Muscle of leg (tissue), 16 donors: Measurements from ENCODE around the gene DAO. TPM values are rescaled to one million over a fixed set of nuclear protein-coding genes. Genes with fewer than 3 reads are reported as not detected.

Experiments
- DNase-seq: peaks from one replicate; pipeline ENCODE4 v3.0.0; 2013
- H3K27ac ChIP-seq: one replicate; pipeline ENCODE4 v1.5.1; 2013; ENCODE audit warnings: mild to moderate bottlenecking, low read length, control low read depth
- H3K27me3 ChIP-seq: one replicate; pipeline ENCODE4 v1.6.1; 2013; ENCODE audit warnings: low read length; ENCODE audit not compliant: control insufficient read depth, insufficient read depth
- H3K36me3 ChIP-seq: one replicate; pipeline ENCODE4 v1.6.1; 2013; ENCODE audit warnings: low read length; ENCODE audit not compliant: control insufficient read depth, insufficient read depth
- H3K4me1 ChIP-seq: one replicate; pipeline ENCODE4 v1.6.1; 2013; ENCODE audit warnings: low read length; ENCODE audit not compliant: control insufficient read depth, insufficient read depth
- H3K4me3 ChIP-seq: one replicate; pipeline ENCODE4 v1.5.1; 2013; ENCODE audit warnings: low read length, control low read depth
- H3K9me3 ChIP-seq: replicated peaks from 2 replicates; pipeline ENCODE4 v1.6.1; 2013; ENCODE audit warnings: low read depth, low read length; ENCODE audit not compliant: control insufficient read depth
- WGBS: methylation state at CpG from one replicate; pipeline ENCODE4 v1.1.5; 2013; ENCODE audit warnings: missing lambda C conversion rate; ENCODE audit not compliant: insufficient coverage; 5-methylcytosine and 5-hydroxymethylcytosine counted together
- long read RNA-seq, 11 donors: transcript quantifications; one replicate each; lab custom pipeline, GENCODE V29; 2026
- polyA plus RNA-seq, 8 donors: library from polyadenylated mRNA; unstranded; fragments of 120-200 nt; gene quantifications; one replicate each; pipeline versions ENCODE4 v1.2.1 to v1.2.3, GENCODE V29; 2013; ENCODE audit warnings: inconsistent platforms in 1 of 8, low replicate concordance in 1 of 8; ENCODE audit not compliant: insufficient read length in 8 of 8, insufficient read depth in 1 of 8
- total RNA-seq: library from RNA; stranded (reverse); fragments of 120-200 nt; gene quantifications from one replicate; pipeline ENCODE4 v1.2.4, GENCODE V29; 2013

DAO gene
- total RNA-seq = 0.09 TPM
- under 1 TPM in 6 of 8 donors, not detected in 2; 0.12 to 0.52 (median 0.19) TPM for polyA plus RNA-seq
- long read RNA-seq, donor 1 = 0 reads
- long read RNA-seq, donor 2 = 0 reads
- long read RNA-seq, donor 3 = 0 reads
- long read RNA-seq, donor 4 = 0 reads
- long read RNA-seq, donor 5 = 0 reads
- long read RNA-seq, donor 6 = 0 reads
- long read RNA-seq, donor 7 = 0 reads
- long read RNA-seq, donor 8 = 0 reads
- long read RNA-seq, donor 9 = 0 reads
- long read RNA-seq, donor 10 = 0 reads
- long read RNA-seq, donor 11 = 0 reads

DNA sequence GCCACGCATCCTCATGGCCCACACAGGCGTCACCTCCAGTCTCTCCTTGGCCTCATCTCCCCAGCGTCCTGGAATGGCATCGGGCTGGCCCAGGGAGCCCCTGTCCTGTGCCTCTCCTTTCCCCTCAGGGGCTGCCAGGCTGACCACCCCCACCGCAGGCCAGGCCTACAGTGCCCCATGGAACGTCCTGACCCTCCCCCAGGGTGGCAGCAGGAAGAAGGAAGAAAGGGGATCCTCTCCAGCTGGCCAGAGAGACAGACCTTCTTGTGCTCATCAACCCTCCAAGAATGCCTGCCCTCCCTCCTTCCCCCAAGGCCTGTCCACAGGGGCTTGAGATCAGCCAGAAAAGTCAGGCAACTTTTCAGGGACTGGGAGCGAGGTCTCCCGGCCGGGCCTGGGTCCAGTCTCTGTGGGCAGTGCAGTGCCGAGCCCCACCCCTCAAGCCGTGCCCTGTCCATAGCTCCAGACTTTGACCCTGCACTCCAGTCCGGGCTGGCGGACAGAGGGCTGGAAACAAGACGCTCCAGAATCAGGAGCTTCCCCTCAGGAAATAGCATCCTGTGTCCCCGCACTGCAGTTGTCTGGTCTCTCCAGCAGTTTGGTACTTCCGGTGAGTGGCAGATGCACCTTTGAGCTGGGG is at the start of gene DAO:
TSS of gene DAO (plus strand) at position 478 of the 640 bp plus-strand sequence. CDS start 4,915 bp downstream, outside the sequence.
- Histone ChIP-seq H3K4me1 (peaks cover 2% of the 10 kb centered on the region), H3K4me3 (no peak within 1 kb of the TSS), H3K9me3 (no peaks in the 10 kb centered on the region), H3K27me3 (peaks cover 3% of the 10 kb centered on the region), H3K27ac (no peak within 1 kb of the TSS), H3K36me3 (no peaks in the 10 kb centered on the region)
- DNase-seq = no peak
- 59% methylated on average over 11 of the region's 16 CpGs for WGBS

DNA sequence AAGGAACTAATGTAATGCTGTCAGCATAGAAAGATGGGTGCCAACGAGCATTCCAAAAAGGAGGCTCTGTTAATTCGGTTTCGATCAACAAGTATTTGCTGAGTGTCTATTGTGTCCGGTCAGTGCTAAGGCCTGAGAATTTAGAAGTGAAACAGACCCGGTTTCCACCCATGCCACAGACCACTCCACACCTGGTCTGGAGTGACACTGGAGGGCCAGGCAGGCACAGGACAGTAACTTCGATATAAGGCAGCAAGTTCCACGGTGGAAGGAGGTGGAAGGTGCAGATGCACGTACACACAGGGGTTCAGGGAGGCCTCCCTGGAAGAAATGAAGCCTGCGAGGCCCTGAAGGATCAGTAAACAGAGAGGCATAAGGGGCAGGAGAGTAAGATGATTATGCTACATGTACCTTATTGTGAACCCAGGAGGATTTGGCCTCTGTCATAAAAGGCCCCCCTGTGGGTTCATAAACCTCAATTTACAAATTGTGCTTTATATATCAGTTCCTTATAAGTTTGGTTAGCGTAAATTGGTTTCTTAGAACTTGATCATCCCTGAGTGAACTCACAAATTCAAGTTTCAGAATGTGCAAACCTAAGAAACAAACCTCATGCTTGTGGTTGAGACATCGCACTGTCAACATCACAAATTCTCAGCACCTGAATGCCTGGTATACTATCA is 48.4 kb upstream of the DAO start:
- no peak for DNase-seq
- 97% methylated on average over 6 of the region's 11 CpGs for WGBS
- Histone ChIP-seq H3K27ac (no peak overlapping the region), H3K36me3 (peaks cover 34% of the 10 kb centered on the region), H3K4me1 (peaks cover 78% of the 10 kb centered on the region), H3K9me3 (no peaks in the 10 kb centered on the region), H3K27me3 (no peaks in the 10 kb centered on the region), H3K4me3 (no peak overlapping the region)

DNA sequence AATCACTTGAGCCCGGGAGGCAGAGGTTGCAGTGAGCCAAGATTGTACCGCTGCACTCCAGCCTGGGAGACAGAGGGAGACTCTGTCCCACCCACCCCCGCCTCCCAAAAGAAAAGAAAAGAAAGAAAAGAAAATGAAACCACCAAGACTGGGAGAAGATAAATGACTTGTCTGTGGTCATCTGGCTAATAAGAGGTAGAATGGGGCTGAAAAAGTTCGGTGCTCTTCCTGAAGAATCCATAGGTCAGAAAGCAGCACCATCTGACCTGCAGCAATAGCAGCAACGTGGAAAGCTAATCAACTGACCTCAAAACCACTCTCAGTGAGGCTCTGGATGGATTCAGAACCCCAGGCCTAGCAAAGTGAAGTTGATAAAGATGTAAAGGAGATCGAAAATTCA is 47.7 kb upstream of the DAO start:
- Histone ChIP-seq H3K4me3 (no peak overlapping the region), H3K36me3 (peaks cover 36% of the 10 kb centered on the region), H3K27me3 (no peaks in the 10 kb centered on the region), H3K4me1 (peaks cover 73% of the 10 kb centered on the region), H3K9me3 (no peaks in the 10 kb centered on the region), H3K27ac (peak overlapping the region; percentile 95)
- DNase-seq = no peak
- WGBS = 67% methylated on average over 1 of the region's 6 CpGs

DNA sequence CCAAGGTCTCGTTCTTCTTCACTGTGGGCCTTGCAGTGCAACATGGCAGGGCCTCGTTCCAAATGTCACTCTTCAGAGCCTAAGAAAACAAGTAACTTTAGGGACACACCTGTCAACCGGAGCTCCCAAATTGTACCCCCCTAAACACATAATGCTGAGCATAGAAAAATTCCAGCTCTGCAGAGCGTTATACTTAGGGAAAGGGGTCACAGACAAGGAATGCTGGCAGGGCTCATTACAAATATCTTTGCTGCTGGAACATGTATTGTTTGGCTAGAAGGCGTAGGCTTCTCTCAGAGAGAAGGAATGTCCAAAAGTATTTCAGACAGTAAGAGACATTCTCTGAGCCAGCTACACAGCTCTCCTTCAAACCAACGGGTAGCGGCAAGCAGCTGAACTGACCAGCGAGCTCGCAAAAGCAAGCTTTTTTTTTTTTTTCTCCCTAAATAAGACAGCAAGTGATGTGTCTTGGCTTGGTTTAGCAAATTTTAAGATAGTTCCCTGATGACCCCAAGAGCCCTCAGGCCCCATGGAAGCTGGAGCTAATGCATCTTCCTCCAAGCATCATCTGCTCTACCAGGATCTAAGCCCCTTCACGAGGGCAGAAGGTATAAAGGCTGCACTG is 47.0 kb upstream of the DAO start:
- Histone ChIP-seq H3K27me3 (no peaks in the 10 kb centered on the region), H3K4me3 (no peak overlapping the region), H3K4me1 (peaks cover 71% of the 10 kb centered on the region), H3K9me3 (no peaks in the 10 kb centered on the region), H3K27ac (peak overlapping the region; percentile 95), H3K36me3 (peaks cover 37% of the 10 kb centered on the region)
- WGBS = 46% methylated on average over 3 of the region's 10 CpGs
- peak; percentile 95 for DNase-seq

DNA sequence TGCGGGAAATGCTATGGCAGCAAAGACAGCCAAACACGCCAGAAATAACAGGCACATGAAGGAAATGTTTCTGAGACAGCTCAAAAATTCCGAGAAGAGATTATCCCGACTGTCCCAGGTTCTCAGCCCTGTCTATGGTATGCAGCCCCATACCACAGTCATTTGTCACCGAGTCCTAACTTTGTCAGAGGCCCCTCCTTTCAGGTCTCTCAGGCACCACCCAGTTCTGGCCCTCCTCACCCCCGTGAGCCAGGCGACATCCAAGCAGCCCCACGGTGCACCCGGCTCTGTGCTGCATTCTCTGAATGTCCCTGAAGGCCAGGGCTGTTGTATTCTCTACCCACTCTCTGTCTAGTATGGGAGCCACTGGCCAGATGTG is 46.5 kb upstream of the DAO start:
- H3K27me3 ChIP-seq = no peaks in the 10 kb centered on the region
- DNase-seq = peak; percentile 80
- peaks cover 70% of the 10 kb centered on the region for H3K4me1 ChIP-seq
- peak overlapping the region; percentile 95 for H3K27ac ChIP-seq
- peaks cover 37% of the 10 kb centered on the region for H3K36me3 ChIP-seq
- H3K4me3 ChIP-seq = no peak overlapping the region
- WGBS = 39% methylated on average over 6 of the region's 9 CpGs
- H3K9me3 ChIP-seq = no peaks in the 10 kb centered on the region

DNA sequence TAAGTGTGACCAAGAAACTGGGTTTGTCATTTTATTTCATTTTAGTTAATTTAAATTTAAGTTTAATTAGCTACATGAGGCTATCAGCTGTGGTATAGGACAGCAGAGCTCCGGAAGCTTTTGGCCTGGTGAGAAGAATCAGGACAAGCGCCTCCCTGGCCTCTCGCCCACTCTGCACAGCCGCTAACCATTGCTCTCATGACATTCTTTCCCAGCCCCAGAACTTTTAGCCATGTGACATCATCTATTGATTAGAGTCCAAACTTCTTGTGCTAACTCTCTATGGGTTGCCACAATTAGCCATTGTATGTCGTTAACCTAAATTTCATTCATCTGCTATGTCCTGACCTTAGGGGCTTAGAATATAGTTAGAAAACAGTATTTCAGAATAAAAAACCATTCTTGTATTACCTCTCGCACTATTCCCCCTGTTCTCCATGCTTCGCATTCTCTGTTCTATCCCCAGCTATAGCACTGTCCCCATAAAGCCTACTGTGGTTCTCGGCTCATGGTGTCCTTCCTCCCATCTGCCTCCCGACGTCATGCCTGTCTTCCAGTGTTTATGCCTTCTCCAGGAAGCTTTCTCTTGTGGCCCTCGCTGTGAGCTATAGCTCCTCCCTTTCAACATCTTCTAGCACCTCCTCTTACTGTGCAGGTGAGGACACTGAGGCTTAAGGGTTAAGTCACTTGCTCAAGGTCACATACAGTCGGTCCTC is 46.0 kb upstream of the DAO start:
- H3K4me3 ChIP-seq = no peak overlapping the region
- WGBS = 50% methylated on average over 3 of the region's 12 CpGs
- peak overlapping the region; percentile 95 for H3K27ac ChIP-seq
- H3K36me3 ChIP-seq = peaks cover 41% of the 10 kb centered on the region
- peak; percentile 90 for DNase-seq
- H3K4me1 ChIP-seq = peaks cover 69% of the 10 kb centered on the region
- H3K9me3 ChIP-seq = no peaks in the 10 kb centered on the region
- H3K27me3 ChIP-seq = no peaks in the 10 kb centered on the region

DNA sequence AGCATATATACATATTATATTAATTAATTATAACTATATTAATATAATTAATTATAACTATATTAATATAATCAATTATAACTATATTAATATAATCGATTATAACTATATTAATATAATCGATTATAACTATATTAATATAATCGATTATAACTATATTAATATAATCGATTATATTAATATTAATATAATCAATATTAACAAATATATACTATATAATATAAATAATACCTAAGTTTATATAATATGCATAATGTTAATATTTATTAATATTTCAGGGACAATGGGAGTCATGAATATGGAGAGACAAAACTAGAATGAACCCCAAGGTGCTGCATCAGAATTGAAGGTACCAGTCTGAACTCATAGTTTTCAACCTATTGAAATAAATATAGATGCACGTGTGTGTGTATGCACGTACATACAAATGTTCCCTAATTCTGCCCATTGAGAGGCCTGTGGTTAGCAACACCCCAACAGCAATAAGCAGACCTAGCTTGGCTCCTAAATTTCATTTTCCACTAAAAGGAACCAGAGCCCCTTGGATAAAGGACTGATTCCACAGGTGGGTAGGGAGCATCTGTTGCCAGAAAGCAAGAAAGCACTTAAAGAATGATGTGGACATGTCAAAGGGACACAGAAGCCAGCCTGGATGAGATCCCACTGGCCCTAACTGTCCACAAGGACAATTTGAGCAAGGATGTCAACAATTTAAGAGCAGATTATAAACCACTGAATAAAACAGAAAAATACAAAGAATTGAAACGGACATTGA is 43.8 kb upstream of the DAO start:
- no peak overlapping the region for H3K4me3 ChIP-seq
- no peaks in the 10 kb centered on the region for H3K9me3 ChIP-seq
- no peak for DNase-seq
- no peak overlapping the region for H3K27ac ChIP-seq
- peaks cover 32% of the 10 kb centered on the region for H3K36me3 ChIP-seq
- H3K27me3 ChIP-seq = no peaks in the 10 kb centered on the region
- peaks cover 72% of the 10 kb centered on the region for H3K4me1 ChIP-seq
- no CpG with 5 or more reads among the region's 7 CpGs for WGBS

DNA sequence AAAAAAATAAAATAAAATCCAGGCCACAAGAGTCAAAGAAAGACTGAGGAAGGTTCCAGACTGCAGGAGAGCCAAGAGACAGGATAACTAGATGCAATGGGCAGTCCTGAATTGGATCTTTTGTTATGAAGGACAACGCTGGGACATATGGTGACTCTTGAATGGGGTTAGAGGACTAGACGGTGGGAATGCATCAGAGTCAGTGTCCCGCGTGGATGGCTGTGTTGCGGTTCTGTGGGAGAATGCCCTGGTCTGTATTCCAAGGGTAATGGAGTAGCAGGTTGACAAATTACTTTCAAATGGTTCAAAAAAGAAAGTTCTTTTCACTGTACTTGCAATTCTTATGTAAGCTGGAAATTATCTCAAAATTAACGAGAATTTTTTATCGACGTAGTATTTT is 42.7 kb upstream of the DAO start:
- WGBS = 92% methylated on average over 2 of the region's 8 CpGs
- no peak for DNase-seq
- peak overlapping the region; percentile 88 for H3K27ac ChIP-seq
- H3K4me1 ChIP-seq = peaks cover 64% of the 10 kb centered on the region
- H3K27me3 ChIP-seq = no peaks in the 10 kb centered on the region
- H3K4me3 ChIP-seq = no peak overlapping the region
- H3K36me3 ChIP-seq = peaks cover 26% of the 10 kb centered on the region
- H3K9me3 ChIP-seq = no peaks in the 10 kb centered on the region

DNA sequence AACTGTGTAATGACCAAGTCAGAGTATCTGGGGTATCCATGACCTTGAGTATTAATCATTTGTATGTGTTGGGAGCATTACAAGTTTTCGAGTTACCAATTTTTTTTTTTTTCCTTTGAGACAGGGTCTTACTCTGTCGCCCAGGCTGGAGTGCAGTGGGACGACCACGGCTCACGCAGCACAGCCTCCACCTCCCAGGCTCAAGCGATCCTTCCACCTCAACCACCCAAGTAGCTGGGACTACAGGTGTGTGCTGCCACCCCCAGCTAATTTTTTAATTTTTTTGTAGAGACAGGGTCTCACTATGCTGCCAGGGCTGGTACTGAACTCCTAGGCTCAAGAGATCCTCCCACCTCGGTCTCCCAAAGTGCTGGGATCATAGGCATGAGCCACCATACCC is 42.2 kb upstream of the DAO start:
- no peak for DNase-seq
- no peaks in the 10 kb centered on the region for H3K27me3 ChIP-seq
- peak overlapping the region; percentile 88 for H3K27ac ChIP-seq
- no CpG with 5 or more reads among the region's 7 CpGs for WGBS
- peaks cover 62% of the 10 kb centered on the region for H3K4me1 ChIP-seq
- no peaks in the 10 kb centered on the region for H3K9me3 ChIP-seq
- H3K4me3 ChIP-seq = no peak overlapping the region
- H3K36me3 ChIP-seq = peaks cover 30% of the 10 kb centered on the region
